NCI-H2196 (cell line): ENCODE data around the gene CSE1L.
"Not testable (repeated sequence)": the region's sequence is repeated elsewhere in the genome, so short reads cannot be mapped to it uniquely, and the experiment has no call there.

Experiments
- DNase-seq: peaks from one replicate; lab custom pipeline; 2025; ENCODE audit not compliant: unreplicated experiment; lab: John Stamatoyannopoulos, UW

The CSE1L gene

GRCh38 chr20:49074521-49074920, 28.4 kb downstream of the CSE1L start:
- DNase-seq: no peak

DNA sequence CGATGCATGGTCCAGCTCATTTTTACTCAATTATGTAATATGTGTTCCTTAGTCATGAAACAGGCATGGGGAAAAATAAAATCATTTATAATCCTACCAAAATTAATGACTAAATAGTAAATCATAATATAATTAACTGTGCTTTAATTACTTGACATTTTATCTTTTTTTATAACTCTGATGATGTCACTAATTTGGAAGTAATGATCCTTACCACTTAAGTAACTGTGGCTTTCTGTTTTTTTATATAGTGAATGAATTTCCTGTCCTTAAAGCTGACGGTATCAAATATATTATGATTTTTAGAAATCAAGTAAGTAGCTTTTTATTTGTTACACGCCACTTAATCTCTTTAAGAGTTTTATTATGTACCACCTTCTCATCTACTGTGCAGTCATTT, 32.2 kb downstream of the CSE1L start:
- no peak for DNase-seq

DNA sequence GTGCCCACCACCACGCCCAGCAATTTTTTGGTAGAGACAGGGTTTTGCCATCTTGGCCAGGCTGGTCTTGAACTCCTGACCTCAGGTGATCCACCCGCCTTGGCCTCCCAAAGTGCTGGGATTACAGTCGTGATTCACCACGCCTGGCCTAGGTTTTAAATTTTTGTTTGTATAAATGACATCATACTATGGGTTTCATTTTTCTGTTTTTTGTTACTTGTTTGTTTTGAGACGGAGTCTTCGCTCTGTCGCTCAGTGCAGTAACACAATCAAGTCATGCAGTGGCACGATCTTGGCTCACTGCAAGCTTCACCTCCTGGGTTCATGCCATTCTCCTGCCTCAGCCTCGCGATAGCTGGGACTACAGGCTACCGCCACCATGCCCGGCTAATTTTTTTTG, 36.2 kb downstream of the CSE1L start:
- not testable (repeated sequence) for DNase-seq

- no peak for DNase-seq
Measured at GRCh38 chr20:49091104-49091503, 45.0 kb downstream of the CSE1L start.

GRCh38 chr20:49091762-49092161, 45.6 kb downstream of the CSE1L start:
- DNase-seq: no peak

DNA sequence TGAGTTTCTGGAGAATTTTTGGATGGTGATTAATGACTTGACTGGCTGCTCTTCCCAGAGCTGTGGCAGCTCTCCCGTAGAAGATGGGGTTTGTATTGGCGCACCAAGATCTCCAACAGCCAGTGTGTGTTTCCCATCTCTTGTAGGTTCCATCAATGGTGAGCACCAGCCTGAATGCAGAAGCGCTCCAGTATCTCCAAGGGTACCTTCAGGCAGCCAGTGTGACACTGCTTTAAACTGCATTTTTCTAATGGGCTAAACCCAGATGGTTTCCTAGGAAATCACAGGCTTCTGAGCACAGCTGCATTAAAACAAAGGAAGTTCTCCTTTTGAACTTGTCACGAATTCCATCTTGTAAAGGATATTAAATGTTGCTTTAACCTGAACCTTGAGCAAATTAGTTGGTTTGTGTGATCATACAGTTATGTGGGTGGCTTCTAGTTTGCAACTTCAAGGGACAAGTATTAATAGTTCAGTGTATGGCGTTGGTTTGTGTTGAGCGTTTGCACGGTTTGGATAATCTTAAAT, 50.2 kb downstream of the CSE1L start:
- DNase-seq: no peak

- DNase-seq: no peak
Measured at GRCh38 chr20:49097159-49097558, 51.0 kb downstream of the CSE1L start.

DNA sequence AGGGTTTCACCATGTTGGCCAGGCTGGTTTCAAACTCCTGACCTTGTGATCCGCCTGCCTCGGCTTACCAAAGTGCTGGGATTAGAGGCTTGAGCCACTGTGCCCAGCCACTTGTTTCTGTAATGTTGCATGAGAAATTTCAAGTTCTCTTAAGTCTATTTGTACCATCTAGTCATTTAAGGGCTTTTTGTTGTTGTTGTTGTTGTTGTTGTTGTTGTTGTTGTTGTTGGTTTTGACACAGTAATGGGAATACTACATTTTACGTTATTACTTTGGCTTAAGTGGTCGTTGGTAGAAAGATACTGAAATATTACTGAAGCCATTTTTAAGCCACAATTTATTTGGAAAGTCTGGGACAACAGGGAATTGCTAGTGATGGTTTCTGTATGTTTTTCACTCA, 52.0 kb downstream of the CSE1L start:
- no peak for DNase-seq

GRCh38 chr20:49099011-49099410, 52.9 kb downstream of the CSE1L start:
- no peak for DNase-seq

DNA sequence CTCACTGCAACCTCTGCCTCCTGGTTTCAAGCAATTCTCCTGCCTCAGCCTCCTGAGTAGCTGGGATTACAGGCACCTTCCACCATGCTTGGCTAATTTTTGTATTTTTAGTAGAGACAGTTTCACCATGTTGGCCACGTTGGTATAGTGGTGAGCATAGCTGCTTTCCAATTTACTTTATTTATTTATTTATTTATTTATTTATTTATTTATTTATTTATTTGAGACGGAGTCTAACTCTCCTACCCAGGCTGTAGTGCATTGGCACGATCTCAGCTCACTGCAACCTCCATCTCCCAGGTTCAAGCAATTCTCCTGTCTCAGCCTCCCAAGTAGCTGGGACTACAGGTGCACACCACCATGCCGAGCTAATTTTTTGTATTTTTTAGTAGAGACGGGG, 54.2 kb downstream of the CSE1L start:
- not testable (repeated sequence) for DNase-seq

GRCh38 chr20:49100972-49101371, 54.9 kb downstream of the CSE1L start:
- no peak for DNase-seq

- no peak for DNase-seq
Measured at GRCh38 chr20:49103019-49103418, 56.9 kb downstream of the CSE1L start.

GRCh38 chr20:49103647-49104364, 57.7 kb downstream of the CSE1L start:
- DNase-seq: no peak

- DNase-seq: no peak
Measured at GRCh38 chr20:49104365-49104648, 58.2 kb downstream of the CSE1L start.

DNA sequence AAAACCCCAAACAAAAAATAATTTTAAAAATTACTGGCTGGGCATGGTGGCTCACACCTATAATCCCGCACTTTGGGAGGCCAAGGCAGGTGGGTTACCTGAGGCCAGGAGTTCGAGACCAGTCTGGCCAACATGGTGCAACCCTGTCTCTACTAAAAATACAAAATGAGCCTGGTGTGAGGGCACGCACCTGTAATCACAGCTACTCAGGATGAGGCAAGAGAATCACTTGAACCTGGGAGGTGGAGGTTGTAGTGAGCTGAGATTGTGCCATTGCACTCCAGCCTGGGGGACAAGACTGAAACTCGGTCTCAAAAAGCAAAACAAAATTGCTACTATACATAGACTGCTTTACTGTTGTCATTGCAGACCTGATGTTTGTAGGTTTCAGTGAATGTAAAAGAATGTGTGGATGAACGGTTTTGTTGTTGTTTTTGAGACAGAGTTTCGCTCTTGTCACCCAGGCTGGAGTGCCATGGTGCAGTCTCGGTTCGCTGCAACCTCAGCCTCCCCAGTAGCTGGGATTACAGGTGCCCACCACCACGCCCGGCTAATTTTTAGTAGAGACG, 59.0 kb downstream of the CSE1L start:
- not testable (repeated sequence) for DNase-seq

- no peak for DNase-seq
Measured at GRCh38 chr20:49106328-49106727, 60.2 kb downstream of the CSE1L start.

- DNase-seq: no peak
Measured at GRCh38 chr20:49110767-49111694, 64.9 kb downstream of the CSE1L start.

DNA sequence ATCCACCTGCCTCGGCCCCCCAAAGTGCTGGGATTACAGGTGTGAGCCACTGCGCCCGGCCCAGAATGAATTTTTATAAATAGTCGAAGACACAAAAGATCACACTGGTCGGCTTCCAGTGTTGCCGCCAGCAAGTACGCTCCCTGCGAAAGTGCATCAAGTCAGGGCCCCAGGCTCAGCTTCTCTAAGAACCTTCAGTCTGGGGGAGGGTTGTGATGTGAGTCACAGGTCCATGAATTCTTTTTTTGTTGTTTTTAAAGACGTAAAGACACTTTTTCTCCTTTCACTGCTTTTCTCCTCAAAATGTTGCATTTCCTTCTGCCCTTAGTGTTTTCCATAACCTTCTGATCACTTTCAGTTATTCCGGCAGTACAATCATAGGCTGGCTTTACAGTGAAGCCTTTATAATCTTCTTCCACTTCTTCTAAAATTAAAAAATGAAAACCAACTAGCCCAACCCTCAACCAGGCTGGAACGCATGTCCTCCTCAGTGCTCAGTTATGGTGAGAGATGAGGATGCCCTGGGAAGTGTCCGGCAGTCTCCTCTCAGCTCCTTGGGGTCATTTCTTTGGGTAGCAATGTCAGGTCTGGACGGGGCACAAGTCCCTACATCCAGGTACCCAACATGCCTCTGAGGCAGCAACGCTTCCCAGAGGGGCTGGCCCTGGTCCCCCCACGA, 66.6 kb downstream of the CSE1L start:
- no peak for DNase-seq

DNA sequence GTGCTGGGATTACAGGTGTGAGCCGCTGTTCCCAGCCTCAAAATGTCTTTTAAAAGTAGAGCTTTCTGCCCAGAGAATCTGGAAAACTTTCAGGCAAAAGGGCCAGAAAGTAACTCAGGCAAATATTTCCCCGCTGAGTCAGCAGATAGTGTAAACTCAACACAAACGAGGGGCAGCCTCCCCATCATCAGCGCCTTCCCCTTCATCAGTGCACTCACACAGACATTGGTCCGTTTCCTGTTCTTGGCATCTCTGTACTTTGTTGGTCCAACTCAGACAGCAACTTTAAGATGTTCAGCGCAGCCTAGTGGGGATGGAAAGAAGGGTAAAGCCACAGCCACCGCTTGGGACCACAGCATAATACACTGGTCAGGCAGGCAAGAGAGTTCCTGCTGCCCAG, 69.5 kb downstream of the CSE1L start:
- DNase-seq: no peak

DNA sequence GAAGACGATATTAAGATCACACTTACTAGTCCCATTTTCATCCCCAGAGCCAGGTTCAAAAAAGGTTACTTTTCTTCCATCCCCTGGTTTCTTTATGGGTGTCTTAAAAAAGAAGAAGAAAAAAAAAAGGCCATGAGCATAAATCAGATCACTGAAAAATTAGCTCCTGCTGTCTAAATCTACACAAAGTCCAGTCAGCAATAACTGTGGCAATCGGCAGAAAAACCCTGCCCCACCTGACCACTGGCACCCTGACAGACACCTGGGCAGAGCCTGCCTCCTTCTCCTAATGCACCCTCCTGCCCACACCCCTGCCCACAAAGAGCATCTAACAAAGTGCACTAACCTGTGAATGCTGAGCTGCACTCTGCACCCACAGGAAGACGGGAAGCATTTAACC, 72.2 kb downstream of the CSE1L start:
- no peak for DNase-seq

GRCh38 chr20:49119988-49120387, 73.9 kb downstream of the CSE1L start:
- DNase-seq: no peak
